ENCODE measurements around the gene MBOAT1. TPM values are rescaled to one million over a fixed set of nuclear protein-coding genes. Genes with fewer than 3 reads are reported as not detected.

MBOAT1 gene
- total RNA-seq, 1 experiment from 2014 or later, result 9.9 TPM

DNA sequence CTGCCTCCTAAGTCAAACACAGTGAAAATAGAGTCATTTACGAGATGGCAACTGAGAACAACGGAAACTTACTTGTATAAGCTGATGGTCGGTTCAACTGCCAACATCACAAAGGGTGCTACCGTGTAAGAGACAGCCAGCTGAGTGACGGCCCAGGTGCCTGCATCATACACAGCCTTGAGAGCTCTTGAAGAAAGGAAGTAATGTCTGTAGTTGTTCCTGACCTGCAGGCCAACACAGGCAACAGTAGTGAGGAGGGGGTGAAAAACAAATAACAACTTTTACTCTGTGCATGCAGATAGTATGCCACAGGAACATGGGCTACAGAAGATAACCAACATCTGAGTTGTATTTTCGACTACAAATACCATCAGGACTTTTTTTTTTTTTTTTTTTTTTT is 102.7 kb downstream of the MBOAT1 start:
- no peak overlapping the region for H2BK120ac ChIP-seq (ENCODE audit: low read depth, low read length, poor library complexity, severe bottlenecking)
- no peaks in the 10 kb centered on the region for H3K27me3 ChIP-seq (ENCODE audit: insufficient read depth, low read length)
- no peak overlapping the region for H2AFZ ChIP-seq (ENCODE audit: low read length)
- H3K23me2 ChIP-seq (ENCODE audit: insufficient read length, low read depth, low read length, poor library complexity, severe bottlenecking), result no peaks in the 10 kb centered on the region
- H3K4me1 ChIP-seq (ENCODE audit: insufficient read depth, low read length), result no peaks in the 10 kb centered on the region
- no peak overlapping the region for H2BK15ac ChIP-seq (ENCODE audit: low read depth, low read length)
- no peak overlapping the region for H2AK5ac ChIP-seq (ENCODE audit: insufficient read length, low read length)
- TF ChIP-seq, protein P1, sequence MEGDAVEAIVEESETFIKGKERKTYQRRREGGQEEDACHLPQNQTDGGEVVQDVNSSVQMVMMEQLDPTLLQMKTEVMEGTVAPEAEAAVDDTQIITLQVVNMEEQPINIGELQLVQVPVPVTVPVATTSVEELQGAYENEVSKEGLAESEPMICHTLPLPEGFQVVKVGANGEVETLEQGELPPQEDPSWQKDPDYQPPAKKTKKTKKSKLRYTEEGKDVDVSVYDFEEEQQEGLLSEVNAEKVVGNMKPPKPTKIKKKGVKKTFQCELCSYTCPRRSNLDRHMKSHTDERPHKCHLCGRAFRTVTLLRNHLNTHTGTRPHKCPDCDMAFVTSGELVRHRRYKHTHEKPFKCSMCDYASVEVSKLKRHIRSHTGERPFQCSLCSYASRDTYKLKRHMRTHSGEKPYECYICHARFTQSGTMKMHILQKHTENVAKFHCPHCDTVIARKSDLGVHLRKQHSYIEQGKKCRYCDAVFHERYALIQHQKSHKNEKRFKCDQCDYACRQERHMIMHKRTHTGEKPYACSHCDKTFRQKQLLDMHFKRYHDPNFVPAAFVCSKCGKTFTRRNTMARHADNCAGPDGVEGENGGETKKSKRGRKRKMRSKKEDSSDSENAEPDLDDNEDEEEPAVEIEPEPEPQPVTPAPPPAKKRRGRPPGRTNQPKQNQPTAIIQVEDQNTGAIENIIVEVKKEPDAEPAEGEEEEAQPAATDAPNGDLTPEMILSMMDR (conservative IDR thresholded peaks at IDR 0.05), result no peak
- no peak overlapping the region for H3K9ac ChIP-seq (ENCODE audit: extremely low read depth, insufficient read length, low read length)
- no peak overlapping the region for H3K27ac ChIP-seq (ENCODE audit: insufficient read length, low read depth, low read length)
- H4K5ac ChIP-seq (ENCODE audit: insufficient read length, low read depth, low read length), result no peak overlapping the region
- H3K79me1 ChIP-seq (ENCODE audit: insufficient read depth, low read depth, low read length, poor library complexity, severe bottlenecking), result no peaks in the 10 kb centered on the region
- no peak overlapping the region for H2BK20ac ChIP-seq (ENCODE audit: low read depth, low read length, poor library complexity, severe bottlenecking)
- no CpG with 5 or more reads among the region's 6 CpGs for WGBS (ENCODE audit: extremely low coverage, insufficient read length, low lambda C conversion rate)
- no peak overlapping the region for H3K4me2 ChIP-seq (ENCODE audit: insufficient read depth, insufficient read length, low read length)
- H3K27ac Mint-ChIP-seq, result peak overlapping the region in 1 of 3 experiments; percentile 13; a peak in 2 of 7 replicates
- H3K14ac ChIP-seq (ENCODE audit: insufficient read depth, low read length), result no peak overlapping the region
- peaks cover 0 to 9% (median 2%) of the 10 kb centered on the region in 3 experiments; a peak in 1 of 7 replicates for H3K36me3 Mint-ChIP-seq (ENCODE audit: insufficient read depth in 1 of 3, low read depth in 3 of 3)
- no peak overlapping the region for H3K23ac ChIP-seq (ENCODE audit: insufficient read length, low read depth, low read length)
- H3K27me3 Mint-ChIP-seq (ENCODE audit: low read depth), result no peaks in the 10 kb centered on the region
- H3K4me3 Mint-ChIP-seq, result no peak overlapping the region
- no peak for DNase-seq
- H3K9me3 ChIP-seq (ENCODE audit: control insufficient read depth, low read depth, low read length), result no peaks in the 10 kb centered on the region
- H4K91ac ChIP-seq (ENCODE audit: insufficient read length, low read depth, low read length), result no peak overlapping the region
- no peaks in the 10 kb centered on the region for H3K9me3 Mint-ChIP-seq
- H3T11ph ChIP-seq (ENCODE audit: low read length), result no peak overlapping the region
- H3K4ac ChIP-seq (ENCODE audit: low read depth, low read length), result no peak overlapping the region
- no peaks in the 10 kb centered on the region for H3K79me2 ChIP-seq (ENCODE audit: insufficient read depth, low read length)
- H3K56ac ChIP-seq (ENCODE audit: insufficient read length, low read depth, low read length), result no peak overlapping the region
- peaks cover 0 to 4% of the 10 kb centered on the region in 2 experiments; a peak in 2 of 4 replicates for H3K4me1 Mint-ChIP-seq
- no peak overlapping the region for H2BK5ac ChIP-seq (ENCODE audit: insufficient read length, low read length)
- H4K8ac ChIP-seq (replicated peaks; ENCODE audit: insufficient read length, low read depth, low read length), result no peak overlapping the region
- H2BK12ac ChIP-seq (ENCODE audit: insufficient read length, low read depth, low read length), result no peak overlapping the region
- no peak overlapping the region for H3K18ac ChIP-seq (ENCODE audit: insufficient read length, low read depth, low read length)
- H4K20me1 ChIP-seq (ENCODE audit: control insufficient read depth, insufficient read depth, insufficient read length), result no peaks in the 10 kb centered on the region
